Keratinocyte (primary cell): ENCODE data around the gene NEB. TPM values are rescaled to one million over a fixed set of nuclear protein-coding genes. Genes with fewer than 3 reads are reported as not detected.

Experiments
- DNase-seq: peaks from one replicate; pipeline ENCODE4 v3.0.0-alpha.2; 2011; ENCODE audit warnings: low read depth, missing footprints, low spot score
- FAIRE-seq: peaks from 2 replicates; lab custom pipeline; 2011; peaks lifted over from hg19 to GRCh38; lab: Jason Lieb, UNC
- H2AFZ ChIP-seq: 2 replicates; pipeline ENCODE4 v1.6.0; 2012; ENCODE audit warnings: low read length, control low read depth, inconsistent platforms; ENCODE audit not compliant: control insufficient read depth
- H3K27ac ChIP-seq: 2 replicates; pipeline ENCODE4 v1.5.1; 2011; ENCODE audit warnings: low read length; ENCODE audit not compliant: control insufficient read depth, insufficient read depth
- H3K27me3 ChIP-seq: 3 replicates; pipeline ENCODE4 v1.6.0; 2011; ENCODE audit warnings: low read length; ENCODE audit not compliant: control insufficient read depth, insufficient read depth; ENCODE audit errors: extremely low read depth
- H3K36me3 ChIP-seq, 2 experiments: 2 replicates in 1 of 2; 3 replicates in 1 of 2; pipeline ENCODE4 v1.5.1; 2011; ENCODE audit warnings: low read length in 2 of 2, mild to moderate bottlenecking in 1 of 2; ENCODE audit not compliant: control insufficient read depth in 2 of 2, insufficient read depth in 2 of 2; ENCODE audit errors: extremely low read depth in 1 of 2
- H3K4me1 ChIP-seq: 3 replicates; pipeline ENCODE4 v1.5.1; 2011; ENCODE audit warnings: low read length; ENCODE audit not compliant: control insufficient read depth, insufficient read depth; ENCODE audit errors: extremely low read depth
- H3K4me2 ChIP-seq: 3 replicates; pipeline ENCODE4 v1.6.0; 2011; ENCODE audit warnings: low read depth, low read length; ENCODE audit not compliant: control insufficient read depth, insufficient read depth; ENCODE audit errors: extremely low read depth
- H3K4me3 ChIP-seq, 3 experiments: fragments of 200-600 bp in 1 of 3; sonication (generic) in 1 of 3; 2 replicates in 2 of 3; 3 replicates in 1 of 3; pipeline ENCODE4 v1.5.1; 2011 to 2016; ENCODE audit warnings: low read length in 3 of 3, mild to moderate bottlenecking in 3 of 3, control low read depth in 2 of 3, inconsistent platforms in 1 of 3, low read depth in 1 of 3, mixed read lengths in 1 of 3, mixed run types in 1 of 3, moderate library complexity in 1 of 3; ENCODE audit not compliant: control insufficient read depth in 2 of 3, insufficient read depth in 2 of 3; ENCODE audit errors: extremely low read depth in 1 of 3
- H3K79me2 ChIP-seq: 2 replicates; pipeline ENCODE4 v1.6.0; 2012; ENCODE audit warnings: low read length; ENCODE audit not compliant: control insufficient read depth, insufficient read depth
- H3K9ac ChIP-seq: 3 replicates; pipeline ENCODE4 v1.6.0; 2011; ENCODE audit warnings: low read length; ENCODE audit not compliant: control insufficient read depth, insufficient read depth; ENCODE audit errors: extremely low read depth
- H3K9me1 ChIP-seq: 3 replicates; pipeline ENCODE4 v1.6.0; 2011; ENCODE audit warnings: low read length; ENCODE audit not compliant: control insufficient read depth, insufficient read depth; ENCODE audit errors: extremely low read depth
- H3K9me3 ChIP-seq: 2 replicates; pipeline ENCODE4 v1.5.1; 2012; ENCODE audit warnings: low read depth, low read length; ENCODE audit not compliant: control insufficient read depth
- H4K20me1 ChIP-seq: 3 replicates; pipeline ENCODE4 v1.6.0; 2011; ENCODE audit warnings: low read length; ENCODE audit not compliant: control insufficient read depth, insufficient read depth; ENCODE audit errors: extremely low read depth
- CTCF ChIP-seq, 3 experiments: IDR thresholded peaks in 1 of 3; conservative IDR thresholded peaks in 1 of 3; optimal IDR thresholded peaks in 1 of 3; 2 replicates in 2 of 3; 3 replicates in 1 of 3; pipeline versions ENCODE3 to v1.5.1; 2011; ENCODE audit warnings: low read length in 3 of 3, mild to moderate bottlenecking in 3 of 3, moderate library complexity in 2 of 3, control low read depth in 1 of 3, inconsistent platforms in 1 of 3; ENCODE audit not compliant: insufficient read depth in 2 of 3; ENCODE audit errors: extremely low read depth in 1 of 3
- EZH2 ChIP-seq: IDR thresholded peaks from one replicate; pipeline ENCODE4 v1.6.1; 2012; ENCODE audit warnings: inconsistent platforms, mild to moderate bottlenecking, low read length, moderate library complexity
- dilution Hi-C: fragments of 300-500 bp; cut with MboI; formaldehyde crosslinking; loops from one replicate; pipeline ENCODE4 v1.7.0; 2020; ENCODE audit warnings: low sequenced_read_pairs; ENCODE audit not compliant: extremely low pct_ligation_motif_present
- polyA plus RNA-seq, 5 experiments: library from polyadenylated mRNA; depleted of rRNA in 3 of 5; stranded (reverse) in 3 of 5; stranded (forward) in 1 of 5; unstranded in 1 of 5; fragments of >200 nt; gene quantifications; 1 replicate in 1 of 5; 2 replicates in 3 of 5; 3 replicates in 1 of 5; pipeline versions ENCODE4 v1.2.1 to v1.2.3, GENCODE V29; 2011 to 2012; ENCODE audit warnings: missing spikeins in 2 of 5, low read depth in 1 of 5, low replicate concordance in 1 of 5

The NEB gene
- polyA plus RNA-seq, 1 donor (not counting 4 experiments of a cell fraction or from before 2014, with no cell fraction given): 0.67 TPM

- TF ChIP-seq CTCF (optimal IDR thresholded peaks at IDR 0.05 in 1 of 3, IDR thresholded peaks at IDR 0.05 in 1 of 3, conservative IDR thresholded peaks at IDR 0.05 in 1 of 3; ENCODE audit: extremely low read depth in 1 of 3, insufficient read depth in 2 of 3, low read length in 3 of 3): no peak
- TF ChIP-seq EZH2: no peak
- Histone ChIP-seq H2AFZ (no peak overlapping the region), H3K9me1 (no peaks in the 10 kb centered on the region), H3K36me3 (no peaks in the 10 kb centered on the region), H3K9ac (no peak overlapping the region), H3K4me1 (no peaks in the 10 kb centered on the region), H4K20me1 (no peaks in the 10 kb centered on the region), H3K79me2 (no peaks in the 10 kb centered on the region), H3K4me2 (no peak overlapping the region), H3K27me3 (peaks cover 4% of the 10 kb centered on the region), H3K4me3 (no peak overlapping the region), H3K27ac (no peak overlapping the region), H3K9me3 (no peaks in the 10 kb centered on the region)
- FAIRE-seq: no peak
- dilution Hi-C loops: no loop called here
- no peak for DNase-seq
Observed at GRCh38 chr2:151681051-151681450, 53.2 kb downstream of the NEB start.

GRCh38 chr2:151679994-151680393, 54.3 kb downstream of the NEB start:
- H3K9me3 ChIP-seq: no peaks in the 10 kb centered on the region
- no peaks in the 10 kb centered on the region for H3K79me2 ChIP-seq
- no peaks in the 10 kb centered on the region for H3K4me1 ChIP-seq
- H3K27ac ChIP-seq: no peak overlapping the region
- no peaks in the 10 kb centered on the region for H3K9me1 ChIP-seq
- no peak for FAIRE-seq
- H3K4me2 ChIP-seq: no peak overlapping the region
- H3K27me3 ChIP-seq: peaks cover 4% of the 10 kb centered on the region
- no peak overlapping the region for H3K4me3 ChIP-seq
- dilution Hi-C loops: no loop called here
- no peak overlapping the region for H3K9ac ChIP-seq
- no peaks in the 10 kb centered on the region for H4K20me1 ChIP-seq
- DNase-seq: no peak
- TF ChIP-seq EZH2 (no peak), CTCF (optimal IDR thresholded peaks at IDR 0.05 in 1 of 3, IDR thresholded peaks at IDR 0.05 in 1 of 3, conservative IDR thresholded peaks at IDR 0.05 in 1 of 3; ENCODE audit: extremely low read depth in 1 of 3, insufficient read depth in 2 of 3, low read length in 3 of 3) (no peak)
- no peak overlapping the region for H2AFZ ChIP-seq
- no peaks in the 10 kb centered on the region for H3K36me3 ChIP-seq
